K562 (cell line): Measurements from ENCODE around the gene ZNF649. TPM values are rescaled to one million over a fixed set of nuclear protein-coding genes. Genes with fewer than 3 reads are reported as not detected.

Experiments
- AFF4 ChIP-seq: sonication (generic); formaldehyde crosslinking; IDR thresholded peaks from 2 replicates; pipeline ENCODE4 v1.8.0; 2023; ENCODE audit warnings: mild to moderate bottlenecking, missing genetic modification reagents
- BACH1 ChIP-seq: fragments of 200-800 bp; sonication (Bioruptor generic); IDR thresholded peaks from 2 replicates; pipeline ENCODE4 v1.6.1; 2016; ENCODE audit warnings: missing genetic modification characterization, missing compliant biosample characterization
- CBX3 ChIP-seq, 2 experiments: IDR thresholded peaks; 1 replicate in 1 of 2; 2 replicates in 1 of 2; pipeline ENCODE4 v1.6.1; 2012; ENCODE audit warnings: inconsistent platforms in 2 of 2, low read length in 2 of 2, borderline replicate concordance in 1 of 2, control low read depth in 1 of 2
- DMBX1 ChIP-seq: fragments of 250-450 bp; sonication (Bioruptor Pico); IDR thresholded peaks from 2 replicates; pipeline ENCODE4 v1.8.0; 2022; ENCODE audit warnings: inconsistent platforms, mild to moderate bottlenecking, moderate library complexity, borderline replicate concordance
- ETV1 ChIP-seq: fragments of 450-650 bp; conservative IDR thresholded peaks from 2 replicates; pipeline ENCODE4 v1.6.1; 2016; ENCODE audit warnings: missing genetic modification characterization, control low read depth, low read depth, missing compliant biosample characterization
- MTA3 ChIP-seq: fragments of 450-650 bp; formaldehyde crosslinking; IDR thresholded peaks from 2 replicates; pipeline ENCODE4 v1.6.1; 2017; ENCODE audit warnings: mild to moderate bottlenecking, borderline replicate concordance
- NBN ChIP-seq: fragments of 450-650 bp; IDR thresholded peaks from 2 replicates; pipeline ENCODE4 v1.6.1; 2016; ENCODE audit warnings: low read depth, mild to moderate bottlenecking
- POU5F1 ChIP-seq: fragments of 150-350 bp; IDR thresholded peaks from 2 replicates; pipeline ENCODE4 v1.6.1; 2014; ENCODE audit warnings: borderline replicate concordance, low read length, low read depth, mild to moderate bottlenecking; ENCODE audit not compliant: partially characterized antibody
- RBFOX2 ChIP-seq: fragments of 200-400 bp; formaldehyde crosslinking; IDR thresholded peaks from 2 replicates; pipeline ENCODE4 v1.6.1; 2017; ENCODE audit warnings: low read depth, mild to moderate bottlenecking, low read length, moderate library complexity
- YY1 ChIP-seq, 3 experiments: IDR thresholded peaks; 2 replicates each; pipeline ENCODE4 v1.6.1; 2011; ENCODE audit warnings: low read length in 2 of 3, mild to moderate bottlenecking in 2 of 3, moderate library complexity in 2 of 3, borderline replicate concordance in 1 of 3, control low read depth in 1 of 3, low read depth in 1 of 3; ENCODE audit not compliant: insufficient read depth in 3 of 3, insufficient replicate concordance in 2 of 3, control insufficient read depth in 1 of 3, insufficient read length in 1 of 3; ENCODE audit errors: extremely low read depth in 1 of 3
- ZBTB5 ChIP-seq: fragments of 450-650 bp; IDR thresholded peaks from 2 replicates; pipeline ENCODE4 v1.6.1; 2017; ENCODE audit warnings: antibody characterized with exemption
- ZEB2 ChIP-seq: fragments of 450-650 bp; IDR thresholded peaks from 2 replicates; pipeline ENCODE4 v1.6.1; 2016
- ZNF740 ChIP-seq, 3 experiments: fragments of 200-800 bp in 1 of 3; sonication (Bioruptor generic) in 1 of 3; sonication (generic) in 1 of 3; formaldehyde crosslinking in 1 of 3; IDR thresholded peaks; 2 replicates each; pipeline versions ENCODE4 v1.6.1 to v1.8.0; 2016 to 2022; ENCODE audit warnings: mild to moderate bottlenecking in 2 of 3, missing compliant biosample characterization in 2 of 3, missing genetic modification characterization in 2 of 3, missing genetic modification reagents in 1 of 3
- polyA plus RNA-seq, 8 experiments: library from polyadenylated mRNA; depleted of rRNA in 4 of 8; stranded (reverse) in 5 of 8; unstranded in 3 of 8; fragments of >200 nt; fragmentation: Nextera tagmentation in 2 of 8; fragmentation: Illumina TruSeq in 1 of 8; extraction: Ambion mirVana in 2 of 8; extraction: Trizol in 1 of 8; gene quantifications; 2 replicates each; pipeline versions ENCODE4 v1.2.1 to v1.2.3, GENCODE V29; 2011 to 2014; ENCODE audit warnings: inconsistent platforms in 1 of 8, missing spikeins in 1 of 8
- total RNA-seq, 7 experiments: library from RNA; depleted of rRNA in 6 of 7; stranded (reverse); fragments of >200 nt in 6 of 7; fragmentation: Illumina TruSeq in 2 of 7; extraction: Trizol in 2 of 7; gene quantifications; 2 replicates each; pipeline versions ENCODE4 v1.2.1 to v1.2.3, GENCODE V29; 2011 to 2021; ENCODE audit warnings: low replicate concordance in 1 of 7
- TF ChIP-seq, protein P1 (sequence below): fragments of 250-450 bp; sonication (Bioruptor Pico); IDR thresholded peaks from 2 replicates; pipeline ENCODE4 v1.4.0; 2020

Gene ZNF649
- total and polyA plus RNA-seq, 9 of the 15 experiments (the other 6 are each of a cell fraction or from before 2014, with no cell fraction given), result 1.4 to 14.9 (median 8.3) TPM

DNA sequence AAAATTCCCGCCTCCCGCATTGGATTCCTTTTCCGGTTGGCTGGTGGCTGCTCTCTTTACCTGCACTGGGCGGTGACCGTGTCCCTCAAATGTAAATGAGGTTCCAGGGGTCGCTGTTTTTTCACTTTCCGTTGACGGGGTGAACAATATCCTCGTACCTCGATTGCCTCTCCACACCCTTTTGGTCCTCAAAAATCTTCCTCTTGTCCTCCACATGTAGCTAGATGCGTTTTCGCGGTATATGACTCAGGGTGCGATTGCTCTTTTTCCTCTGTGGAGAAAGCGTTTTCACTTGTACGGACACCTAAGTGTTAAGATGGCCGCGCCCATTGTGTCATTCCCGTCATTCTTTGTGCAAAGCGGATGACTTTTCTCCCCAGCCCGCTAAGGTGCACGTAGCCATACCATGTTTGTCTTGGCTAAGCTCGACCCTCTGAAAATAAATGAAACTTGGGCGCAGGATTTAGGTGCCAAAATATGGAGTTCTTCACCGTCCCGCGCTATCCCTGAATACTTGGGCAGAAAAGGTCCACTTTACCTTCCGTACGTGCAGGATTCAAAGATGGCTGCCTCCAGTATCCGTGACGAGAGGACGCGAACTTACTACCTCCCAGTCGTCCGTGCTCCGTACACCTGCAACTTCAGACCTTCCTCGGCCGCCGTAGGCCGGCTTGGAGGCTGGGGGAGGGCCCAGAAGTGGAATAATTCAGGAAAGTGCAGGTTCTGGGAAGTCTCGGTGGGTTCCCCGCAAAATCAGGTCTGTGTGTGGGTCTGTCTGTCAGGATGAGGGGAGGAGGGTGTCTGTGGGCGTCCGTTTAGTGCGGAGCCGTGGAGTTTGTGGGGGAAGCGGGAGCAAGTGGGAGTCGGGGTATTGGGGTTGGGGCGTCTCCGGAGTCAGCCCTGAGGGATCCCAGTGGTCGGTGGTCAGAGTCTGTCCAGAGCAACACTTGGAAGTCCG is 22.2 kb upstream of the ZNF649 start, which contains the start of gene ZNF613 (continued):
- TF ChIP-seq YY1 (IDR thresholded peaks at IDR 0.05; ENCODE audit: borderline replicate concordance in 1 of 3, control insufficient read depth in 1 of 3, extremely low read depth in 1 of 3, insufficient read depth in 3 of 3, insufficient read length in 1 of 3, insufficient replicate concordance in 2 of 3, low read depth in 1 of 3, low read length in 2 of 3) (peak; percentile 93 to 96 (median 94)), ZNF740 (CRISPR knock-in tag; IDR thresholded peaks at IDR 0.05) (no peak), ZNF740 (tag; IDR thresholded peaks at IDR 0.05) (no peak), DMBX1 (CRISPR knock-in tag) (0 out of 2 replicates have a peak, but pooled peaks have one; percentile 35), POU5F1 (peak; percentile 95), BACH1 (peak; percentile 58; the same call in 1 of the 2 replicates), ZBTB5 (no peak), RBFOX2 (peak; percentile 62), CBX3 (IDR thresholded peaks at IDR 0.05; ENCODE audit: borderline replicate concordance in 1 of 2, low read length in 2 of 2) (peak in 1 of 2 experiments; percentile 62; a peak in 2 of 3 replicates), MTA3 (peak; percentile 98), ETV1 (peak; percentile 41; the same call in 1 of the 2 replicates), AFF4 (CRISPR knock-in tag) (0 out of 2 replicates have a peak, but pooled peaks have one; percentile 24), NBN (0 out of 2 replicates have a peak, but pooled peaks have one; percentile 66), ZEB2 (0 out of 2 replicates have a peak, but pooled peaks have one; percentile 14)
- TF ChIP-seq, protein P1, sequence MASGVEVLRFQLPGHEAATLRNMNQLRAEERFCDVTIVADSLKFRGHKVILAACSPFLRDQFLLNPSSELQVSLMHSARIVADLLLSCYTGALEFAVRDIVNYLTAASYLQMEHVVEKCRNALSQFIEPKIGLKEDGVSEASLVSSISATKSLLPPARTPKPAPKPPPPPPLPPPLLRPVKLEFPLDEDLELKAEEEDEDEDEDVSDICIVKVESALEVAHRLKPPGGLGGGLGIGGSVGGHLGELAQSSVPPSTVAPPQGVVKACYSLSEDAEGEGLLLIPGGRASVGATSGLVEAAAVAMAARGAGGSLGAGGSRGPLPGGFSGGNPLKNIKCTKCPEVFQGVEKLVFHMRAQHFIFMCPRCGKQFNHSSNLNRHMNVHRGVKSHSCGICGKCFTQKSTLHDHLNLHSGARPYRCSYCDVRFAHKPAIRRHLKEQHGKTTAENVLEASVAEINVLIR (CRISPR knock-in tag), result 0 out of 2 replicates have a peak, but pooled peaks have one; percentile 20
